Epidermal melanocyte (primary cell): ENCODE data around the gene CD200R1L.

ENCODE experiments used
- DNase-seq: peaks from one replicate; pipeline ENCODE4 v3.0.0; 2011; ENCODE audit warnings: low spot score; ENCODE audit not compliant: insufficient read length

Gene CD200R1L

GRCh38 chr3:112822064-112823055 lies 24.3 kb downstream of the CD200R1L start:
- no peak for DNase-seq

DNA sequence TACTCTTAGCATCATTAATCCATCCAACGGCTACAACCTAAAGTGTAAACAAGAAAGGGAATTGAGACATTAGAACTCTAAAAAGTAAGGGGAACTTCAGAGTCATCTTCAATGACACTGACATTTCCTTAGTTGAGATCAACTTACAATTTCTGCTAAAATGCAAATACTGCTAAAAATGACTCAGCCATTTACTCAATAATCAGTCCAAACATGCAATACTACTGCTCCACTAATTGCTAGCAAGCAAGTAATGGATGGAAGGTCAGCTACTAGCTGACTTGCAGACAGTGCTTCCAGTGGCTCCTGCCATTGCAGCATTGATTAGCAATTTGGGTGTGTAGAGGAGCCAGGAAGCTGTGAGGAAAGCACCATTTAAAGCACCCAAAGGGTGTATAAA lies 28.4 kb downstream of the CD200R1L start:
- no peak for DNase-seq

GRCh38 chr3:112817797-112818196 lies 28.9 kb downstream of the CD200R1L start:
- DNase-seq, result no peak

- DNase-seq, result no peak
These were observed 29.4 kb downstream of the CD200R1L start for GRCh38 chr3:112817271-112817670.

DNA sequence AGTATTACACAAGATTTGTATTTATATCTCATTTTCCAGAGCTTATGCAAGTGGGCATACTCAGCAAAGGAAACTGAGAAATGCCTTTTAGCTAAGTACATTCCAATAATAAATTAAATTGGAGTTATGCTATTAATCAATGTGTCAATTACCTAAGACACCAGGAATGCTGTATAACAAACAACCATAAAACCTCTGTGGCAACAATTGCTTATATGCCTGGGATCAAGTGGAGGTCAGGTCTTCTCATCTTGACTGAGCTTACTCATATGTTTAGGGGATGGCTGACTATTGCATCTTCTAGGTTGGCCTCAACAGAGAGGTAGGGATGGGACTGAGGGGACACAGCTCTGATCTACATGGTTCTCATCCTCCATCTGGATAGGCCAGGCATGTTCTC lies 30.7 kb downstream of the CD200R1L start:
- no peak for DNase-seq

- DNase-seq, result peak; percentile 39
These were observed 32.4 kb downstream of the CD200R1L start for GRCh38 chr3:112814266-112814665.

DNA sequence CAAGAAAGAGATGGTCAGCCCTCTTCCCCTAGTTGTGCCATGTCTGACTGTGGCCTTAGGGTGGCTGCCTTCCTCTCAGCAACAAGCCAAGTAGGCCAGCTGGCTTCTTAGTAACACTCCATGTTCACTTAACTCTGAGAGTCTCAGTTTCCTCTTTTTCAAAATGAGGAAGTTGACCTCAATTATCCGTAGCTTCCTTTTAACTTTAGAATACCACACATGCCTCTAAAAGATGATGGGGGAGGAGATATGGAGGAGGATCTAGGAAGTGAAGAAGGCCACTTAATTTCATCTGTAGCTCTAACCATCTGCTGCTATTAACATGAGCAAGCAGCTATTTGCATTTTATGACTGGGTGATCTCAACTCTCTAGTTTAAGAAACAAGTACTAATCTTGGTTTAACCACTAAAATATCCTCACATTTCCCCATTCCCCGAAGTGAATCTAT lies 32.9 kb downstream of the CD200R1L start:
- DNase-seq, result no peak

DNA sequence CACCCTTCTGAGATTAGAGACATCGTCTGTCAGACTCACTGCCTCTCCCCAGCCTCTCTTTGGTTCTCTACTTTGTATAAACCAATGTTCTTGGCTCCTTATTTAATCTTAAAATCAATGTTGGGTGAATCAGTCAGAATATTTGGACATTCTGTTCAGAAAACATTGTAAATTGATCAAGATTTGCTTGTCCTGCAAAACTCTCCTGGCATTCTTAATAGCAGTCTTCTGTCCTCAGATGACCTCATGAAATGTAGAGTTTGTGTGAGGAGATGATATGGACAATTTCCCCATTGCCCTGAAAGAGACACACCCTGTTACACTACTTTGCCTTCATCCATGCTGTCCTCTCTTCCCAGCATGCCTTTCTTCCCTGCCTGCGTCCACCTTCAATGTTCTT lies 33.6 kb downstream of the CD200R1L start:
- DNase-seq, result no peak

- DNase-seq, result no peak
These were observed 34.6 kb downstream of the CD200R1L start for GRCh38 chr3:112811917-112812660.

DNA sequence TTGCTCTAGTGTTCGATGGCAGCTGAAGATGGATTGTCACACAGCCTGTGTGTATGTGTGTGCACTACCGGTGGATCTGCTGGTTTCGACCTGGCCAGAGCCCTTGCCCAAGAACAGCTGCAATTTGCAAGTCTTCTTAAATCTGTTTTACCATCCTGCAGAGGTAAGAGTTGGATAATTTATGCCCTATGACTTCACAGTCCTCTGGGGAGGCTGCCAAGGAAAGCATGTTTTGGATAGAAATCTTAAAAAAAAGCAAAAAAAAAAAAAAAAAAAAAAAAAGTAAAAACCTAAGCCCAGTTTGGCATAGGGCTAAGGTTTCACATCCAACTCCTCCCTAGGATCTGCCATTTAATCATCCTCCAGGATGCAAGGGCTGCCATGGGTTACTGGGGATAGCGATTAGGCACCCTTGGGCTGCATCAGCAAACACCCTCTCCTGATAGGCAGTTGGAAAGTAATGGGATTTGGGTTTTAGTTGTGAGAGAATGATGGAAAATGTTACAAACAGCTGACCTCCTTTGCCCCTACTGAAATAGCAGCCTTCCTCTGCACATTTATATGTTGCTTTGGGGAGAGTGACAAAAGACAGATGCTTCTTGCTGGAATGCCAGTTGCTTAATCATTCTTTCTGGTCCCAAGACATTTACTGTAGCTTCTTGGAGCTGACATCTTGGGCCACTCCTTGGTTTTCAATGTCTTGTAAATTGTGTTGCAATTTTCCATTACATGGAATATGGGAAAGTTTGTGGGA lies 35.4 kb downstream of the CD200R1L start:
- DNase-seq, result peak; percentile 28

DNA sequence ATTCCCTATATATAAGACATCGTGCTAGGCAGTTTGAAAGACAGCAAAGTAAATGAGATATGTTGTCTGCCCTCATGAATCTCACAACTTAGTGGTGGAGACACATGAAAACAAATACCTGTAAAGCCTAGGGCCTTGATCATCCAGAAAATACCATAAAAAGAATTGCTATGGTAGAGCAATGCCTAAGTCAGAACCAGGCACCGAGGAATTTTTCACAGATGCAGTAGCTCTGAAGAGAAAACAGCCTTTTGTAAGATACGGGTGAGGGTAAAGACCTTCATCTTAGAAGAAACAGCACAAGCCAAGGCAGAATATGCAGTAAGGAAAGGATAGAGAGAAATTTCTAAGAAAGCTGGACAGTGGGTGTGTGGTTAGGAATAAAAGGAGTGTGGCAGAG lies 36.1 kb downstream of the CD200R1L start:
- DNase-seq, result no peak

- no peak for DNase-seq
These were observed 38.5 kb downstream of the CD200R1L start for GRCh38 chr3:112808136-112808535.

- no peak for DNase-seq
These were observed 39.0 kb downstream of the CD200R1L start for GRCh38 chr3:112807685-112808084.

GRCh38 chr3:112806903-112807302 lies 39.8 kb downstream of the CD200R1L start:
- no peak for DNase-seq

DNA sequence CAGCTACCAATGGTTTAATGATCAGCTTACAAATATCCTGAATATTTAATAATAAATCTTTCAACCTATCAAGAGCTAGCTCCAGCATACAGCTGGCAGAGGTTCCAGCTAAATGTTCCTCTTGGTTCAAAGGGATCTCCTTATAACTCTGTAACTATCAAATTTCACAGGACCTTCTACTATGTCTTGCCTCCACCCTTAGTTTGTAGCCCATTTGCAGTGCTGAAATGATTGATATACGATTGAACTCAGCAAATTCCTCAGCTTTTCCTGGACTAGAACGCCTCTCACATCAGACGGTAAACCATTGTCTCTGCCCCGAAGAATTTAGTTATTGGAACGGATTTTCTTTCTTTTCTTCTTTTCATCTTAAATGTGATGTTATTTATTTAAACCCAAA lies 41.5 kb downstream of the CD200R1L start:
- DNase-seq, result no peak

GRCh38 chr3:112804021-112804420 lies 42.6 kb downstream of the CD200R1L start:
- DNase-seq, result no peak

DNA sequence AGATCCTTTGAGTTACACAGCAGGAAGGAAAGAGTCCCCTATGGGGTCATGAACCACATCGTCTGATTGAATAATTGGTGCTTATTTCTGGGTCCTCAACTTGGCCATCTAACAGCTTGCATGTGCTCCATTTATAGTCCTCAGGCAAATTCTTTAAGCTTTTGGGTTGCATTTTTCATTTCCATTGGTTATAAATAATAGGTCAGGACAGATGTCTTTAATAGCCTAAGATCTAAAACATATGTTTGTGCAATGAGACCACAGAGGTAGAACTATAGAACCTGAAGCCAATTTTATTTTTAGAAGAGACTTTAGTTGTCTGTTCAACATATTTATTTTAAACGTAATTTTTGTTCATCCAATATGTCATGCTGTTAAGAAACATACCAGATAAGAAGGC lies 43.2 kb downstream of the CD200R1L start:
- no peak for DNase-seq

GRCh38 chr3:112802338-112802737 lies 44.3 kb downstream of the CD200R1L start:
- no peak for DNase-seq

GRCh38 chr3:112799946-112800345 lies 46.7 kb downstream of the CD200R1L start:
- no peak for DNase-seq

- no peak for DNase-seq
These were observed 52.0 kb downstream of the CD200R1L start for GRCh38 chr3:112794622-112795172.
